HG02571 (cell line): ENCODE measurements around the gene LRRC32.
"Not testable (repeated sequence)": the region's sequence is repeated elsewhere in the genome, so short reads cannot be mapped to it uniquely, and the experiment has no call there.

Source experiments
- ATAC-seq: cut with Tn5 transposase; IDR thresholded peaks from one replicate; pipeline ENCODE4 v1.9.1; 2021; ENCODE audit warnings: mild to moderate bottlenecking, moderate library complexity; ENCODE audit not compliant: unreplicated experiment

Gene LRRC32

DNA sequence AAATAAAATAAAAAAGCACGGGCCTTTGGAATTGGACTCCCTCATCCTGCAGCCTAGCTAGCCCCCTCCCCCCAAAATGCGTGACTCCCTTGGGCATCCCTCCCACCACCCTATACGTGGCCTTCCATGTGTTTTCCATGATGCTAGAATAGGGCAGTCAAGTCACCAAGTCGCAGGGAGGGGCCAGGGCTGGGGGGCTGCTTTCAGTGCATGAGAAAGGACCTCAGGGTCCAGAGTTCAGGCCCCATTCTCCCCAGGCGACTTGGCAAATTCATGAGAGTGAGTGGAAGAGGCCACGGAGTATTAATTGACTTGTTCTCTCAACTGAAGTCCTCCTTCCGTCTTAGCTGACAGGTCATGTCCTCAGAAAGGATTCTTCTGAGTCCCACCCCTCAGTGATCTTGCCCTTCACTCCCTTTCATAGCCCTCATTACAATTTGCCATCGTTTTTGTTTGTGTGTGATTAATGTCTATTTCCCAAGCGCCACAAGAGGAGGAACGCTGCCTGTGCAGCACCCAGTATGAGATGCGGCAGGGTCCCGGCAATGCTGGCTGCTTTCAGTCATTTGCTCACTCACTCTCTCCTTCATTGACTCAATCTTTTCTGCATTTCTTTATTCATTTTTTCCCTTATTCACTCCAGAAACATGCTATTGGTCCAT lies 17.4 kb downstream of the LRRC32 start:
- no peak for ATAC-seq

DNA sequence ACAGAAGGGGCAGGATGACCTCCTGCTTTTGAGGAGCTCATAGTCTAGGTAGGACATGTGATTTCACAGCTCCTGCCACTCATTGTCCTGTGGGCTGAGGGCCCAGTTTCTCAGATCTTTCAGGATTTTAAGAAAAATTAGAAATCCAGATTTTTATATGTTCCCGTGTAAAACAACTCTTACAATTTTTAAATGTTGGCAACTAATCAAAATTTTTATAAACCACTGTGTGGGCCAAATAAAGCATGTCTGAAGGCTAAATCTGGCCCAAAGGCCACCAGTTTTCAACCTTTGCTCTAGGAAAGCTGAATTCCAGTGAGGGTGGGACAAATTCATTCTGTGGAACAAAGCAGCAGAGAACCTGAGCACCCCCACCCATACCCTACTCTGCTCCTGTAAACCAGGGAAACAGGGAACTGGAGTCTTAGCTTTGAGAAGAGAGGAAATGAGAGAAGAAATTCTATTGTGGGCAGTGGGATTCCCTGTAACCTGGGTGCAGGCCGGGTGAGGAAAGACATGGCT lies 20.6 kb downstream of the LRRC32 start:
- no peak for ATAC-seq

DNA sequence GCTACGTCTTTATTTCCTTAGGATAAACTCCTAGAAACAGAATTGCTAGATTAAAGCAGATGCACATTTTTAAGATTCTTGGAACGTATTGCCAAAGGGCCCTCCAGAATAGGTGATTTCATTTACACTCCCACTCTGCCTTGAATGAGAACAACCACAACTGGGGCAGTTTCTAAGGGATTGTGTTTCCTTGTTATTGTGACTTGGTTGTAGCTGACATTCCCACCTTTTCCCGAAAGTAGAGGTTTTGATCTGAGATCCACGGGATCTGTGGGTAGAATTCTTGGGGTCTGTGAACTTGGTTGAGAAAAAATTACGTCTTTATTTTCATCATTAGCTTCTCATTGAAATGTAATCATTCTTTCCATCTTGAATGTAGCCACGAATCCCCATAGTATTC lies 21.5 kb downstream of the LRRC32 start:
- ATAC-seq, result no peak

DNA sequence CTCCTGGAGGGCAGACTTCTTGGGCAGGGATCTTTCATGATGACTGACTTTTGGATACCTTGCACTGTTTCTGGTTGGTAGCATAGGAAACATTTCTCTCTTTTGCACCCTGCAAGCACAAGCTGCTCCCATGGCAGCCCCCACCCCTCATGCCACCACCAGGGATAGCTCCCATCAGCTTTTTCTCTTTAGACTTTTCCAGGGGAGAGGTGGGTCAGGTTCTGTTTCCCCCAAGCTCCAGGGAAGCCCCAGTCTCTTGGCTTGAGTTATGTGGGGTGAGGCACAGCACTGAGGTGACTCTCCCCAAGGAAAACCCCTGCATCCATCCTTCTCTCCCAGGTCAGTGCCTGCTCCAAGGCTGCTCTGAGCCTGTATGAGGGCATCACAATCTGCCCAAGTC lies 22.5 kb downstream of the LRRC32 start:
- no peak for ATAC-seq

DNA sequence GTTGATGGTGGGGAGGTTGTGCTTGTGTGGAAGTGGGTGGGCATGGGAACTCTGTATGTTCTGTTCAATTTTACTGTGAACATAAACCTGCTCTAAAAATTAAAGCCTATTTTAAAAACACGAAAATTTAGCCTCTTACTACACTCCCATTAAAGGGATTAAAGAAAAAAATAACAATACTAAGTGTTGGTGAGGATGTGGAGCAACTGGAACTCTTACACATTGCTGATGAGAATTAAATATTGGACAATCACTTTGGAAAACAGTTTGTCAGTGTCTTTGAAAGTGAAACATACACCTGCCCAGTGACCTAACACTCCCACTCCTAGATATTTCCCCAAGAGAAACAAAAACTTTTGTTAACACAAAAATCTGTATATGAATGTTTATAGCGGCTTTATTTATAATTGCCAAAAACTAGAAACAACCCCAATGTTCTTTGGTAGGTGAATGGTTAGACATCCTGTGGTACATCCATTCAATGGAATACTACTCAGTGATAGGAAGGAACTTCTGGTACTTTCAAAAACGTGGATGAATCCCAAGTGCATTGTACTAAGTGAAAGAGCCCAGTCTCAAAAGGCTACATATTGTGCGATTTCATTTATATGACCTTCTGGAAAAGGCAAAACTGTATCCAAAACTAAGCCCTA lies 23.5 kb downstream of the LRRC32 start:
- no peak for ATAC-seq

DNA sequence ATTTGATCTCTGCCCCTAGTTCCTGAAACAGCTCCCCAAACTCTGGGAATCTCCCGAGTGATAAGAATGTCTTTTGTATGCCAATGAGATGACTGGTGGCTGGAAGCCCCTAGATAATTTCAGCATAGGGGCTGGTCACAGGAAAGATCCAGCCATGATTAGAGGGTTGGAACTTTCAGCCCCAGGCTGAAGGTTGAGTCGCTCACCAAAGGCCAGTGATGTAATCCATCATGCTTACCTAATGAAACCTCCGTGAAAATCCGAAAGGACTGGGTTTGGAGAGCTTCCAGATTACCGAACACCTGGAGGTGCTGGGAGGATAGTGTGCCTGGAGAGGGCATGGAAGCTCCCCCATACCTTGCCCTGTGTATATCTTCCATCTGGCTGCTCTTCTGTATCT lies 26.0 kb downstream of the LRRC32 start:
- ATAC-seq, result no peak

DNA sequence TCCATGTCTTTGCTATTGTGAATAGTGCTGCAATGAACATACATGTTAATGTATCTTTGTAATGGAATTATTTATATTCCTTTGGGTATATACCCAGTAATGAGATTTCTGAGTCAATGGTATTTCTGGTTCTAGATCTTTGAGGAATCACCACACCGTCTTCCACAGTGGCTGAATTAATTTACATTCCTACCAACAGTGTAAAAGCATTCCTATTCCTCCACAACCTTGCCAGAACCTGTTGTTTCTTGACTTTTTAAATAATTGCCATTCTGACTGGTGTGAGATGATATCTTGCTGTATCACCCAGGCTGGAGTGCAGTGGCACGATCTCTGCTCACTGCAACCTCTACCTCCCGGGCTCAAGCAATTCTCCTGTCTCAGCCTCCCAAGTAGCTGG lies 26.8 kb downstream of the LRRC32 start:
- ATAC-seq, result not testable (repeated sequence)

DNA sequence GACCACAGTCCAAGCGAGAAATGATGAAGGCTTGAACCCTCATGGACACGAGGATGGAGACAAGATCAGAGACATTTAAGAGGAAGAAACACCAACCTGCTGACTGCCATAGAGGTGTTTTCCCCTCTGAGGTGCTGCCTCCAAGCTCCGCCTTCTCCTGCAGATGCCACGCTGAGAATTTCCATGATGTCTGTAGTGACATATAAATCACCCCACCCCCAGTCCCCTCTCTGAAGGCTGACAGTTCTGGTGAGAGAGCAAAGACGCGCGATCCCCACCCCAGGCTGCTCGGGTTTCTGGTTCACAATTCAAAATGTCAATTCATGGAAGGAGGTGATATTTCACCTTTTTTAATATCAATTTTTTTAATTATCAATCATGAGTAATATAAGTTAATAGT lies 28.2 kb downstream of the LRRC32 start:
- no peak for ATAC-seq

DNA sequence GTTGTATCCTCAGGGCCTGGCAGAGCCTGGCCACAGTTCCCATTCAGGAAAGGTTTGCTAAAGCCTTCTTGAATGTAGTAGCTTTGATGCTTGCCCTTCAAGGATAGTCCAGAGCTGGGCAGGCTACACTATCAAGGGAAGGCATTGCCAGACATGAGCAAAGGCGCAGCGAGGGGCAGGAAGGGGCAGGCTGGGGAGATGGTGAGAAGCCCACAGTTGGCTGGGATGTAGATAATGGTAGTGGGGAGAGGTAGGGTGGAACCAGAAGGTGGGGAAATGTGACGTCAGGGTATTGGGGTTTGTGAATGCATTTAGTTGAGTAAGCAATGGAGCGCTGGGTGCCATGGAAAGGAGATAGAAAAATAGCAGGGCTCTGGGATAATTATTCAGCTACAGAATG lies 28.6 kb downstream of the LRRC32 start:
- no peak for ATAC-seq

DNA sequence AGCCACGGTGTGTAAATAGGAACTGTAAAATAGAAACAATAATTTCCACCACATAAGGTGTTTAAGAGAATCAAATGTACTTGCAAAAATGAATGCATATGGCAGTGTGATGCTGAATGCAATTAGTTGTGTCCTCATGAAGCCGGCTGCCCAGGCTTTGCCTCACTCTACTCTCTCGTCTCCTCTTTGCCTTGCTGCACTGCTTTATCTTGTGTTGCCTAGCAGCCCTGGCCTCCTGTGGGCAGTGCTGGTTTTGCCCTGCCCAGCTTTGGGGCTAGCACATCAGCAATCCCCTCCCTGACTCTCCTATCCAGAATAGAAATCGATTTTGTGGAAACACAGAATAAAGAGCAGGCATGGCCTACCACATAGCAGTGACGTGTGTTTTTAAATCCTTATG lies 30.0 kb downstream of the LRRC32 start:
- no peak for ATAC-seq

DNA sequence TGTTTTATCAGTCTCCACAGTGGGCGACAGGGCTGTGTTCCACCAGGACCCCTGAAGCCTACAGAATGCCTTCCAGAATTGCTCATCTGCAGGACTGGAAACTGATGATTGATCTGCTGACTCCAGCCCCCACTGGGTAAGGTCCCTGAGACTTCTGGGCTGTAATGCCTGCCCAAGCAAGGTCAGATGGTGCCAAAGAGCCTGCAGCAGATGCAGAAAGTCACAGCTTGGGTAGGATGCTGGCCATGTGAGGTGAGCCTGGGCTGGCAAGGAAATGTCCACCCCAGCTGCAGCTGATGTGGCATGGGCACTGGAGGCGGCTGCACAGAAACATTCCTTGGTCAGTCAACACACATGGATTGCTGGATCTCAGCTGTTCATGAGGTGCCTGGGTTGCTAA lies 30.9 kb downstream of the LRRC32 start:
- ATAC-seq, result no peak

DNA sequence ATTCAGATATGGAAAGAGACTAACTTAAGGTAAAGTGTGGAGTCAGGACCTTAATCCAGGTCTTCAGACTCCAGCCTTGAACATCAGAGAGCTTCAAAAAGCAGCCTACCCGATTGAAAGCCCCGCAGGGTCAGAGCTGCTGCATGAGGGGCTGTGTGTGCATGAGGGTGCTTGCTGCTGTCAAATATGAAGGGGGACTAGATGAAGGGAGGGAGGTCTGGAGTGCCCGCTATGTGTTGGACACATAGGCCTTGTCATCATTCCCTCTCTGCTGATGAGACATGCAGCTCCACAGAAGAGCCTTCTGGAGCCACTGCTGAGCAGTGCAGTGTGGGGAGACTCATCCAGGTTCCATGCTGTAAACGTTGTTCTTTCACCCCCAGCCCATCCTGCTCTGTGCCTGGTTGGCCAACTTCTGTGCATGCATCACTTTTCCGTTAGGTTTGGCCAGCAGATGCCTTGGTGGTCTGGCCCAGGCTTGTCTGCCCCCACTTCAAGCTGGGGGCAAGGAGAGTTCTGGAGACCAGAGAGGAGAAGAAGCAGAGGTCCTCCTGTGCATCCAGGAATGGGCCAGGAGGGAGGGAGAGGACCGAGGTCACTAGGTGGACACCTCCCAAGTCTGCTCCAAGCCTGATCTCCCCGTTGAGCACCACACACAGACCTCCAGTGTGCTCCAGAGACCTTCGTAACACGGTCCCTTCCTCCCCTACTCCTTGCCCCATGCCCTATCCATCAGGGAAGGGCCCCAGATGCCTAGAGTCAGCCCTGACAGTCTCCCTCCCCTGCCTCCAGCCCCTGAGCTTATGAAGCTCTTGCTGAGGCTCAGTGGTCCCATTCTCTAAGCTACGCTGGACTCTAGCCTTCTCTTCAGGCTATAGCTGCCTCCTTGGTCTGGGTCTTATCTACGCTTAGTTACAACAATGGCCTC lies 32.0 kb downstream of the LRRC32 start:
- no peak for ATAC-seq

DNA sequence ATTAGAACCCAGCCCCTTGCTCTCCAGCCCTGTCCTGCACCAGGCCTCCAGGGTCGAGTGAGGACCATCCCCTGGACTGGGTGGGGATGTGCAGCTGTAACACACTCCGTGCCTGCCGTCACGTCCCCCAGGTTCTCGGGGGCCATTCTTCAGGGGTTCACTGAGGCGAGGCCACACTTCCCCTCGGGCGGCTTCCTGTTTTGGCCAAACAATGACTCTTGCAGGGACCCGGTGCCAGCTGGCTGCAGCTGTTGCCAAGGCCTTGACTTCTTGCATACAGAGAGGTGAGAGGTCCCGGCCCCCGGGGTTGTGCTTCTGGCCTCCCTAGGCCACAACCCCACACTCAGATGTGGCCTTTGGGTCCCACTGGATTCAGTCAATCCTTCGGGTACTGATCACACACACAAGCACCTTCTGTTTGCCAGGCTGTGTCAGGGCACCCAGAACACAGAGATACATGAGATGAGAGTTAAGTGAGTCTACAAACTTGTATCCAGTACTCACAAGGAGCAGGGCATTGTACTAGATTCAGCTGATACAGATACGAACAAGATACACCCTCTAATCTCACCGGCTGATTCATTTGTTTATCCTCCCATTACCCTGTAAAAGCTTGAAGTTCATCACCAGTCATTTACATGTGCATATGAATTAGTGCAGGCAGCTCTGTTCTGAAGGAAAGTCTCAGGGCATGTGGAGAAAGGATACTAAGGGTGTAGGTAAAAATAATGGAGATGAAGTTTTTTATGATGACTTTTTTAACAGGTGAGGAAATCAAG lies 32.9 kb downstream of the LRRC32 start:
- peak; percentile 87 for ATAC-seq

DNA sequence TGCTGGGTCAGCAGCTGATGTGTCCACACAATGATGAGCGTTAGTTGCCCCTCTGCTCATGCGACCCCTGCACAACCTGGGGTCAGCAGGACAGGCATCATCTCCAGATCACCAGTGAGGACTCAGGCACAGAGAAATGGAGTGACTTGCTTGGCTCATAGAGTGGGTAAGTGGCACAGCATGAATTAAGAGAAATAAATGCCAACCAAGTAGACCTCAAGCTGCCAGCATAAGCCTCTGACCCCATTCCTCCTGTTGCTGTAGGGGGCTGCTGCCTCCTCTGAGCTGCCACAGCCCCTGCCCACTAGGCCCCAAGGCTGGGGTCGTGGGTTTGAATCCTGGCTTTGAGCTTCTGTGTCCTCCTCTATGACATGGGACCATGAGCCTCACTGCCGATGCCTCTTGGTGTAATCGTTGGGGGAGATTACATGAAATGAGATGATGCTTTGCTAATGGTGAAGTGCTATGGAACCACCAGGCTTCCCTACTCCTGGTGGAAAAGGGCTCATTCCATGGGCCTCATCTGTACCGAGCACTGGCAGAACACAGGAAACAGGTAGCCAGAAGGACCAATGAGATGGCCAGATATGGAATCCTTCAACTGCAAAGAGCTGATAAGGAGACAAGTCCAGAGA lies 33.6 kb downstream of the LRRC32 start:
- ATAC-seq, result no peak

DNA sequence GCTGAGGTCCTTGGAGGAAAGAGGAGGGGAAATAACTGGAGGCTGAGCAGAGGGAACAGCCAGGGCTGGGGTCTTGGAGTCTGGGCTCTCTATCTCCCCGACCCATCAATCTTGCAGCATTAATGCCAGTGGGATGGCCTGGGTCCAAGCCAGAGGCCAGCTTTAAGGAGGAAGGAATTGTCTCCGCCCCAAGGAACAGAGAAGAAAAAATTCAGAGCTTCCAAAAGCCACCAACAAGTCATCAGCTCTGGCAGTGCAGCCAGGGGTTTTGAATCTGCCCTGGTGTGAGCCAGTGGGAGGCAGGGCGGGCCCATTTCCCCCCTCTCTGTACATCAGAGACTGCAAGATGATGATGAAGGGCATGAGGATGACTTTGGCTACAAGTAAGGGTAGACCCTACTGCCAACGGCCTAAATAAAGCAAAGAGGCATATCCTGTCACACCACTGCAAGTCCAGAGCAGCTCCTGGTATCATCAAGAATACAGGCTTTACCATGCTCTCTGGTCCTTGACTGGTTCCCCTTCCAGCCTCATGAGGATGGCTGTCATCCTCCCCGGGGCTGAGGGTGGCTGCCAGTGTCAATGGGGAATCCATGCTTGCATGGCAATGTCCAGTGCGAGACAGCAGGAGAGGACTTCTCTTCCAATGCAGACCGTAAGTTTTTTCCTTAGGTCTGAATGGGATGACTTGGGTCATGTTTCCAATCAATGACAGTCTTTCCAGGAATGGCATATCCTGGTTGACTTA lies 34.4 kb downstream of the LRRC32 start:
- no peak for ATAC-seq

DNA sequence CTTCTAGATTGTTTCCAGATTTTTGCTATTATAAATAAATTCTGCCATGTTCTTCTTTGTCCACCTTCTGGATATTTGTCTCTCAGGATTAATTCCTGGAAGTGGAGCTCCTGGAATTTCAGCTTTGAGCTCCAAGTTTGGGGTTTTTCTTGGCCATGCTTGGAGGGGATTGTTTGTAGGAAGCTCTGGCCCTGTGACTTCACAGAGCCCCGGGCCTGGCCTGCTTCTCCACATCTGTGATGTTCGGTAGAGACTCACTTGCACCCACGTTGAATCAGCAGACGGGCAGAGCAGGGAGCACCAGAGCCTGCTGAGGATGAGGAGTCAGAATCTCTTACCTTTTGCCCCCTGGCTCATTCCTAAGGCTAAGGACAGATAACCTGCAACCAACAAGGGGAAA lies 35.7 kb downstream of the LRRC32 start:
- no peak for ATAC-seq

DNA sequence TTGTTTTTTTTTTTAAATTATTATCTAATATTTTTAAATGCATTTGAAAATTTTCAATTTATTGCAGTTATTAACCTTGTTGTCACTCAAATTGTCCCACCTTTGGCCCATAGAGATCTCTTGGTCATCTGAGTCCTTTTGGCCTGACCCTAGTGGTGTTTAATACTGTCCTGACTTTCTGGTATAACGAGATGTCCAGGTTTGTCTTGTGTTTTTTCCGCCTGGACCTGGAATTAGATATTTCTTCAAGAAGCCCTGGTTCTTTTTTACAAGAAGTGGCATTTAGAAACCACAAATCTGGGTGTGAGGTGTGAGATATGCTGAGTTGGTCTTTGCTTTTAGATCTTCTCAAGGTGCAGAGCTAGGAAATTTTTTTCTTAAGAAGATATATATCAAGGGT lies 38.1 kb downstream of the LRRC32 start:
- ATAC-seq, result no peak

DNA sequence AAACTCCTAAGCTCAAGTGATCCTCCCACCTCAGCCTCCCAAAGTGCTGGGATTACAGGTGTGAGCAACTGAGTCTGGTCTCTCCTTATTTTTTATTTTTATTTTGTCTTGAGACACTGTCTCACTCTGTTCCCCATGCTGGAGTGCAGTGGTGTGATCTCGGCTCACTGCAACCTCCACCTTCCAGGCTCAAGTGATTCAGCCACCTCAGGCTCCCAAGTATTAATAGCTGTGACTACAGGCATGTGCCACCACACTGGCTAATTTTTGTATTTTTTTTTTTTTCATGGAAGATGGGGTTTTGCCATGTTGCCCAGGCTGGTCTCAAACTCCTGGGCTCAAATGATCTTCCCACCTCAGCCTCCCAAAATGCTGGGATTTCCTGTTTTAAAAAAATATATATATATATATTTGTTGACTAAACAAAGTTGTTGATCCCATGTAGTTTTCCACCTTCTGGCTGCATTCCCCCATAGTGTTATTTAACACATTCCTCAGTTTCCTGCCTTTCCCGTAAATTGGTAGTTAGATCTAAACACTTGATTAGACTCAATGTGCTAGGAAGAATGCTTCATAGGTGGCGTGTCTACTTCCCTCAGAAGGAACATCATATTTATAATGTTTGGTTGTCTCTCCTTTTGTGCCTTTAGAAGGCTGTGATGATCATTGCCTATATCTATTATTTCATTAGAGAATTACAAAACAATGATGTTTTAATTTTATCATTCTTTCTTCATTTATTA lies 38.8 kb downstream of the LRRC32 start:
- ATAC-seq, result no peak
